Breast epithelium (tissue), 4 donors: ENCODE data around the gene TTC7B. TPM values are rescaled to one million over a fixed set of nuclear protein-coding genes. Genes with fewer than 3 reads are reported as not detected.

Experiments used
- DNase-seq, 2 donors: peaks; one replicate each; pipeline ENCODE4 v3.0.0-alpha.2; 2019; ENCODE audit warnings: low spot score in 2 of 2
- H3K27ac ChIP-seq, 2 donors: fragments of 200-600 bp; sonication (generic) in 1 of 2; one replicate each; pipeline ENCODE4 v1.5.1; 2016 to 2019; ENCODE audit warnings: mild to moderate bottlenecking in 1 of 2
- H3K27me3 ChIP-seq, 2 donors: fragments of 200-600 bp; sonication (generic) in 1 of 2; one replicate each; pipeline versions ENCODE4 v1.5.1 to v1.6.0; 2017 to 2019; ENCODE audit warnings: control low read depth in 1 of 2, mild to moderate bottlenecking in 1 of 2
- H3K36me3 ChIP-seq: fragments of 200-600 bp; one replicate; pipeline ENCODE4 v1.5.1; 2019
- H3K4me1 ChIP-seq, 2 donors: fragments of 200-600 bp; sonication (generic); one replicate each; pipeline ENCODE4 v1.5.1; 2016 to 2019; ENCODE audit warnings: control low read depth in 1 of 2
- H3K4me3 ChIP-seq, 3 donors: fragments of 200-600 bp; sonication (generic); 1 replicate in 2 of 3; 2 replicates in 1 of 3; pipeline ENCODE4 v1.5.1; 2016 to 2019; ENCODE audit warnings: mild to moderate bottlenecking in 3 of 3, moderate library complexity in 2 of 3
- H3K9me3 ChIP-seq, 2 donors: fragments of 200-600 bp; sonication (generic) in 1 of 2; one replicate each; pipeline ENCODE4 v1.5.1; 2016 to 2019; ENCODE audit warnings: control low read depth in 1 of 2
- POLR2A ChIP-seq: fragments of 450-650 bp; IDR thresholded peaks from one replicate; pipeline ENCODE4 v1.6.1; 2016; ENCODE audit warnings: antibody characterized with exemption, mild to moderate bottlenecking, moderate library complexity
- POLR2AphosphoS5 ChIP-seq, 3 donors: sonication (generic); formaldehyde crosslinking; IDR thresholded peaks; one replicate each; pipeline ENCODE4 v1.6.1; 2017; ENCODE audit warnings: antibody characterized with exemption in 3 of 3
- intact Hi-C: fragments of 100-400 bp; cut with DNase I; formaldehyde crosslinking; loops from one replicate; pipeline ENCODE4 v1.15.1; 2023; ENCODE audit warnings: low total_unique reads
- total RNA-seq, 3 donors: library from RNA; depleted of rRNA; stranded (reverse); fragments of >200 nt; gene quantifications; one replicate each; pipeline ENCODE4 v1.1.0, GENCODE V29; 2016
- TF ChIP-seq, protein P1 (sequence below), 3 donors: fragments of 450-650 bp; IDR thresholded peaks; one replicate each; pipeline ENCODE4 v1.5.1; 2016 to 2017; ENCODE audit warnings: antibody characterized with exemption in 3 of 3, mild to moderate bottlenecking in 3 of 3, moderate library complexity in 3 of 3

Gene TTC7B
- total RNA-seq, 3 donors from 2014 or later = 14.0 to 29.1 (median 22.0) TPM

DNA sequence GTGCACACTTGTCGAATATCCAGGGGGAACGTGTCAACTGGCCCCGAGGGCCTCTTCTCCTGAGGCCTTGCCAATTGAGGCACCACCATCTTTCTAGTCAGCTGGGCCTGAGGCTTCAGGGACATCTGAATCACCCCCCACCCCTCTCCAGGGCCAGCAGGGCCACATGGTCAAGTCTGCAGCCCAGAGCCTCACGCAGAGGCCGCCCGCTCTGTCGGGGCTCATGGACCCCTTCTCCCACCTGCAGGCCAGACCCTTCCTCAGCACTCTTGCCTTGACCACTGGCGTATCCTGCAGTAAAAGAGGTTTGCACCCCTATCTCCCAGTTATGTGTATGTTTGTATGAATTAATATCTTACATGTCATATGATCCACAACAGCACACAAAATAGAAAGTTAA is 237.1 kb downstream of the TTC7B start:
- no peak for DNase-seq
- no peaks in the 10 kb centered on the region for H3K27me3 ChIP-seq
- intact Hi-C loops = no loop called here
- no peak for TF ChIP-seq POLR2AphosphoS5 (IDR thresholded peaks at IDR 0.05)
- no peak for TF ChIP-seq POLR2A
- TF ChIP-seq, protein P1, sequence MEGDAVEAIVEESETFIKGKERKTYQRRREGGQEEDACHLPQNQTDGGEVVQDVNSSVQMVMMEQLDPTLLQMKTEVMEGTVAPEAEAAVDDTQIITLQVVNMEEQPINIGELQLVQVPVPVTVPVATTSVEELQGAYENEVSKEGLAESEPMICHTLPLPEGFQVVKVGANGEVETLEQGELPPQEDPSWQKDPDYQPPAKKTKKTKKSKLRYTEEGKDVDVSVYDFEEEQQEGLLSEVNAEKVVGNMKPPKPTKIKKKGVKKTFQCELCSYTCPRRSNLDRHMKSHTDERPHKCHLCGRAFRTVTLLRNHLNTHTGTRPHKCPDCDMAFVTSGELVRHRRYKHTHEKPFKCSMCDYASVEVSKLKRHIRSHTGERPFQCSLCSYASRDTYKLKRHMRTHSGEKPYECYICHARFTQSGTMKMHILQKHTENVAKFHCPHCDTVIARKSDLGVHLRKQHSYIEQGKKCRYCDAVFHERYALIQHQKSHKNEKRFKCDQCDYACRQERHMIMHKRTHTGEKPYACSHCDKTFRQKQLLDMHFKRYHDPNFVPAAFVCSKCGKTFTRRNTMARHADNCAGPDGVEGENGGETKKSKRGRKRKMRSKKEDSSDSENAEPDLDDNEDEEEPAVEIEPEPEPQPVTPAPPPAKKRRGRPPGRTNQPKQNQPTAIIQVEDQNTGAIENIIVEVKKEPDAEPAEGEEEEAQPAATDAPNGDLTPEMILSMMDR (IDR thresholded peaks at IDR 0.05) = no peak
- no peaks in the 10 kb centered on the region for H3K9me3 ChIP-seq
- no peaks in the 10 kb centered on the region for H3K36me3 ChIP-seq
- H3K4me3 ChIP-seq = no peak overlapping the region
- H3K4me1 ChIP-seq = no peaks in the 10 kb centered on the region
- H3K27ac ChIP-seq = no peak overlapping the region

DNA sequence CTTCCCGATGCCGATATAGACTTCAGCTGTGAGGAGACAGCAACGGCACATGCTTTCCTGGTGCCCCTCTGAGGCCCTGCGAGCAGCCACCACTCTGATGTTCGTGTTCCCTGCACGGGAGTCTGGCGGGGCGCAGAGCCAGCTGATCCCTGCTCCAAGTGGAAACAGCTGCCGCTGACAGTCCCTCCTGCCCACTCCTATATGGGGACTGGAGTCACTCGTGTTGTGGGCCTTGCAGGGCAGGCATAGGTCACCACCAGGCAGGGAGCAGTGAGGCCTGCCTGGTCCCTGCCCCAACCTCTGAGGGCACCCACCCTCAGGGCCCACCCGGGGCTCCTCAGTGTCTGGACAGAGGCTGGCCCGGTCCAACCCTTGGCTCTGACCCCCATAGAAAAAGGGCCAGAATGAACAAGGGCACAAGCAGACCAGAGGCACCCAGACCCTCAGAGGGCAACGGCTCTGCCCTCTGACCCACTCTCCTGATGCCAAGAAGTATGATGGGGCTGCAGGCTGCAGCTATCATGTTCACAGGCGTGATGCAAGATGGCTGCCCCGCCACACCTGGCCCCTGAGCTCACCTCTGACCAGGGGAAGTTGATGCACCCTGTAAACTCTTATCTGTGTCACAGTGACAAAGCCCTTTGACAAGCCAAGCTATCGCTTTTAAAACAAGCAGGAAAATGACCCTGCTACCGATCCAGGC is 237.8 kb downstream of the TTC7B start:
- Histone ChIP-seq H3K27ac (no peak overlapping the region), H3K27me3 (no peaks in the 10 kb centered on the region), H3K4me1 (no peaks in the 10 kb centered on the region), H3K9me3 (no peaks in the 10 kb centered on the region), H3K4me3 (no peak overlapping the region), H3K36me3 (no peaks in the 10 kb centered on the region)
- intact Hi-C loops = no loop called here
- no peak for TF ChIP-seq POLR2A
- no peak for DNase-seq

DNA sequence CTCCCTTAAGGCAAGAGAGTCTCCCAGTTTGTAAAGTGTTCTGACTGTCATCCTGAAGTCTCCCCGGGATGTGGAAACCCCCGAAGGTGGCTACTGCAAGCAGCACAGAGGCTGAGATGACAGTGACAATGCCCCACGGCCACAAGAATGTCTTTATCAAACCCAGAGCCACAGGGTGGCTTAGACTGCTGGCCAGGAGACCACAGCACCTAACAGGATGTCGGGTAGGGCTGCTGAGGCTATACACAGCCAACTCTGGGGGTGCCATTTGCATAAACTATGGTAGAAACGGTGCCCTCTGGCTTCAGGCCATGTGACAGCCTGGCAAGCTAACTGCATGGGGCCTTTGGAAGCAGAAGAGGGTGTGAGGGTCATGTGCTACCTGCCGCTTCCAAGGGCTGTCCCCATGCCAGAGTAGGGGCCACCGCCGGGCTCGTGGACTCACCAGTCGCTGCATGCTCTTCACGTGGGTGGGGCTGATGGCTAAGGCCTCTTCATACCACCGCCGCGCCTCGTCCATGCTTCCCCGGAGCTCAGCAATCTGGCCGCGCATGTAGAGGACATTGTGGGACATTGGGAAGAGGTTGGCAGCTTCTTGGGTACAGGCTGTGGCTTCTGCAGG is 238.5 kb downstream of the TTC7B start:
- DNase-seq = no peak
- TF ChIP-seq POLR2AphosphoS5 (IDR thresholded peaks at IDR 0.05) = no peak
- no peak for TF ChIP-seq POLR2A
- TF ChIP-seq, protein P1 (IDR thresholded peaks at IDR 0.05) = no peak
- intact Hi-C loops = no loop called here
- H3K27ac ChIP-seq = no peak overlapping the region
- no peaks in the 10 kb centered on the region for H3K36me3 ChIP-seq
- H3K27me3 ChIP-seq = no peaks in the 10 kb centered on the region
- H3K4me3 ChIP-seq = no peak overlapping the region
- H3K9me3 ChIP-seq = no peaks in the 10 kb centered on the region
- H3K4me1 ChIP-seq = no peaks in the 10 kb centered on the region

DNA sequence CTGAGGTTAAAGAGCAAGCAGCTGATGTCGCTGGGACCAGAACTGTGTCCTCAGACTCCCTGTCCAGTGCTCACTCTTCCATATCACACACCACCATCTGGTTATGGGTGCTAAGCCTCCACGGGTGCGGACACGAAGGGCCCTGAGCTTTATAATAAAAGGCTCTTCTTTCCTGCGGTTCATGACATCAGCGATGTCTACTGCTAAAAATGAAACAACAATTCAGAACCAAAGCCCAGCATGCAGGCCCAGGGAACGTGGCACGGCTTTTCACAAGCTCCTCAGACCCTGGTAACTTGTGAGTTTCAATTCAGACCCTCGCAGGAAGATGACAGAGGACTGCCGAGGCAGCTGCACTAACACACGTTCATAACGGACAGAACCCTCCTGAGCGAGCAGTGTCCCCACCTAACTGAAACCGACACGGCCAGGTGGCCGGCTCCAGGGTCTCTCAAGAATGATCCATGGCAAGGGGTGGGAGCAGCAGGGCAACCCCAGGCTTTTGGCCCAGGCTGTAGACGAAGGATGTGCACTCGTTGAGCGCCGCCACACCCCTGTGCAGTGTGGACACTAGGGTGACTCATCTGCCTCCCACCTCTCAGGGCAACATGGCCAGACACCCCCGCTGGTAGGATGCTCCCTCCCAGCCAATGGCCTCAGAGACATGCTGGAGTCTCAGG is 239.1 kb downstream of the TTC7B start:
- Histone ChIP-seq H3K4me1 (no peaks in the 10 kb centered on the region), H3K9me3 (no peaks in the 10 kb centered on the region), H3K4me3 (no peak overlapping the region), H3K27me3 (no peaks in the 10 kb centered on the region), H3K36me3 (no peaks in the 10 kb centered on the region), H3K27ac (no peak overlapping the region)
- DNase-seq = no peak
- intact Hi-C loops = no loop called here
- no peak for TF ChIP-seq POLR2A
- TF ChIP-seq, protein P1 (IDR thresholded peaks at IDR 0.05) = no peak
- no peak for TF ChIP-seq POLR2AphosphoS5 (IDR thresholded peaks at IDR 0.05)

DNA sequence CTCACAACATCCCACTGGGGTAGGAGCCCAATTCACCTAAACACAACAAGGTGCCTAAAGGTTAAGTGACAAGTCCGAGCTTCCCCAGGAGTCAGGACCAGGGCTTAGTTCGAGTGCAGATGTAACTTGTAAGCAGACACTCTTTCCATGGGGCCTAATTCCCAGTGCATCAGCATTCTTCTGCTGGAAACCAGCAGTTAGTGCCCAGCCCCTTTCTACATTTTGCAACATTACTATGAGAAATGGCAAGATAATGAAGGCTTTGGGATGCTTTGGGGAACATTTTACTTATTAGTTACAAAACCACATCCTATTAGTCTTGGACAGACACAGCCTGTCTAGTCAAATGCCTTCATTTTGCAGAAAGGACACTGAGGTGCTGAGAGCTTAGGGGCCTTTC is 239.6 kb downstream of the TTC7B start:
- H3K27ac ChIP-seq = no peak overlapping the region
- intact Hi-C loops = no loop called here

More for the DNA sequence above, 239.6 kb downstream of the TTC7B start:
- H3K9me3 ChIP-seq = no peaks in the 10 kb centered on the region
- H3K27me3 ChIP-seq = no peaks in the 10 kb centered on the region
- TF ChIP-seq POLR2AphosphoS5 (IDR thresholded peaks at IDR 0.05) = no peak
- TF ChIP-seq POLR2A = no peak
- TF ChIP-seq, protein P1 (IDR thresholded peaks at IDR 0.05) = no peak
- DNase-seq = no peak
- H3K36me3 ChIP-seq = no peaks in the 10 kb centered on the region
- no peak overlapping the region for H3K4me3 ChIP-seq
- H3K4me1 ChIP-seq = no peaks in the 10 kb centered on the region
